Measurements from ENCODE around the gene E2F6.

The E2F6 gene

GRCh38 chr2:11495844-11496681, 30.1 kb upstream of the E2F6 start:
- DNase-seq: peak; percentile 20 to 85 (median 62)
- intact Hi-C loops (cut with DNase I): no loop called here

- peak in 1 of 42 donors; percentile 35 for DNase-seq
- intact Hi-C loops (cut with DNase I): no loop called here
These were observed 28.3 kb upstream of the E2F6 start for GRCh38 chr2:11494310-11494709.

GRCh38 chr2:11493282-11493681, 27.3 kb upstream of the E2F6 start:
- DNase-seq: no peak
- intact Hi-C loops (cut with DNase I): no loop called here

- intact Hi-C loops (cut with DNase I): no loop called here
- DNase-seq: no peak
These were observed 26.8 kb upstream of the E2F6 start for GRCh38 chr2:11492720-11493119.

- no peak for DNase-seq
- intact Hi-C loops (cut with DNase I): no loop called here
These were observed 26.3 kb upstream of the E2F6 start for GRCh38 chr2:11492244-11492643.

GRCh38 chr2:11491348-11491933, 25.5 kb upstream of the E2F6 start:
- DNase-seq: no peak
- intact Hi-C loops (cut with DNase I): no loop called here

- intact Hi-C loops (cut with DNase I): no loop called here
- no peak for DNase-seq
These were observed 24.2 kb upstream of the E2F6 start for GRCh38 chr2:11490194-11490593.

GRCh38 chr2:11488809-11489208, 22.8 kb upstream of the E2F6 start:
- intact Hi-C loops (cut with DNase I): no loop called here

GRCh38 chr2:11483806-11484617, 18.1 kb upstream of the E2F6 start:
- intact Hi-C loops (cut with DNase I): no loop called here
- peak in 1 of 42 donors; percentile 40 for DNase-seq

More at GRCh38 chr2:11488809-11489208, 22.8 kb upstream of the E2F6 start:
- DNase-seq: no peak

GRCh38 chr2:11482473-11483035, 16.6 kb upstream of the E2F6 start:
- intact Hi-C loops (cut with DNase I): no loop called here

GRCh38 chr2:11481789-11482472, 16.0 kb upstream of the E2F6 start:
- intact Hi-C loops (cut with DNase I): no loop called here
- DNase-seq: peak in 12 of 42 donors; percentile 7 to 47 (median 20)

More at GRCh38 chr2:11482473-11483035, 16.6 kb upstream of the E2F6 start:
- peak in 26 of 42 donors; percentile 13 to 72 (median 36) for DNase-seq

GRCh38 chr2:11481426-11481788, 15.4 kb upstream of the E2F6 start:
- intact Hi-C loops (cut with DNase I): no loop called here
- DNase-seq: no peak

- intact Hi-C loops (cut with DNase I): no loop called here
These were observed 14.9 kb upstream of the E2F6 start for GRCh38 chr2:11480859-11481258.

GRCh38 chr2:11480406-11480805, 14.4 kb upstream of the E2F6 start:
- intact Hi-C loops (cut with DNase I): no loop called here
- DNase-seq: no peak

More at GRCh38 chr2:11480859-11481258, 14.9 kb upstream of the E2F6 start:
- DNase-seq: no peak

- intact Hi-C loops (cut with DNase I): loop anchor here (2.0 to 10.0 kb wide), 2 partner anchors 106 to 296 kb away; no protein-coding TSS in a partner anchor
- peak in 1 of 42 donors; percentile 42 for DNase-seq
These were observed 13.1 kb upstream of the E2F6 start for GRCh38 chr2:11478899-11479605.

- intact Hi-C loops (cut with DNase I): loop anchor here (2.0 to 10.0 kb wide), 2 partner anchors 107 to 297 kb away; no protein-coding TSS in a partner anchor
These were observed 12.0 kb upstream of the E2F6 start for GRCh38 chr2:11477994-11478393.

GRCh38 chr2:11473659-11474433, 7.9 kb upstream of the E2F6 start:
- peak in 1 of 42 donors; percentile 33 for DNase-seq
- intact Hi-C loops (cut with DNase I): loop anchor here (10.0 kb wide), 1 partner anchor 301 kb away; no protein-coding TSS in a partner anchor

More at GRCh38 chr2:11477994-11478393, 12.0 kb upstream of the E2F6 start:
- DNase-seq: peak; percentile 79 to 99 (median 95)

Measured in head of caudate nucleus (tissue), 42 donors.